ENCODE measurements around the gene ADAMTS5.

The ADAMTS5 gene

DNA sequence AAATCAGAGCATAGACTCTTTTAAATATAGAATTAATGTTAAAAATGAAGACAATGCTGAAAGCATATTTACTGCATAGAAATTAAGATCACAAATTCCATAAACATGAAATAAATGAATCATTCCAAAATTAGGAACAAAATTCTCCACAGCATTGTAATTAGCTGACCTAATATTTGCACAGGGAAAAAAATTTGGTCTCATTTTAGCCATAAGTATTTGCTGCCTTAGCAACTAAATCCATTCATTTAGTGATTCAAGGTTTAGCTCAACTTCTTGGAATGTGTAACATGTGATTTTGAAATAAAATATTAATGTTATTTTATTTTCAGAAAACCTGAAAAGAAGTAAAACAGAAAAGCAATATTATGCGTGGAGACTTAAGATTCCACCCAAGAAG lies 25.5 kb downstream of the ADAMTS5 start:
- Histone ChIP-seq H3K4me2 (ENCODE audit: low read length) (no peak overlapping the region), H2AFZ (ENCODE audit: low read depth, low read length) (no peak overlapping the region), H3K4me3 (ENCODE audit: low read length) (no peak overlapping the region), H3K27me3 (ENCODE audit: low read depth, low read length) (no peaks in the 10 kb centered on the region), H3K4me1 (ENCODE audit: low read length) (peaks cover 32% of the 10 kb centered on the region), H4K20me1 (ENCODE audit: insufficient read depth, low read length) (no peaks in the 10 kb centered on the region), H3K9me3 (ENCODE audit: insufficient read depth, low read length) (no peaks in the 10 kb centered on the region), H3K27ac (ENCODE audit: low read length) (no peak overlapping the region), H3K9ac (ENCODE audit: low read length) (no peak overlapping the region), H3K79me2 (ENCODE audit: low read length) (no peaks in the 10 kb centered on the region), H3K36me3 (replicated peaks; ENCODE audit: low read depth, low read length) (no peaks in the 10 kb centered on the region)
- TF ChIP-seq, protein P1, sequence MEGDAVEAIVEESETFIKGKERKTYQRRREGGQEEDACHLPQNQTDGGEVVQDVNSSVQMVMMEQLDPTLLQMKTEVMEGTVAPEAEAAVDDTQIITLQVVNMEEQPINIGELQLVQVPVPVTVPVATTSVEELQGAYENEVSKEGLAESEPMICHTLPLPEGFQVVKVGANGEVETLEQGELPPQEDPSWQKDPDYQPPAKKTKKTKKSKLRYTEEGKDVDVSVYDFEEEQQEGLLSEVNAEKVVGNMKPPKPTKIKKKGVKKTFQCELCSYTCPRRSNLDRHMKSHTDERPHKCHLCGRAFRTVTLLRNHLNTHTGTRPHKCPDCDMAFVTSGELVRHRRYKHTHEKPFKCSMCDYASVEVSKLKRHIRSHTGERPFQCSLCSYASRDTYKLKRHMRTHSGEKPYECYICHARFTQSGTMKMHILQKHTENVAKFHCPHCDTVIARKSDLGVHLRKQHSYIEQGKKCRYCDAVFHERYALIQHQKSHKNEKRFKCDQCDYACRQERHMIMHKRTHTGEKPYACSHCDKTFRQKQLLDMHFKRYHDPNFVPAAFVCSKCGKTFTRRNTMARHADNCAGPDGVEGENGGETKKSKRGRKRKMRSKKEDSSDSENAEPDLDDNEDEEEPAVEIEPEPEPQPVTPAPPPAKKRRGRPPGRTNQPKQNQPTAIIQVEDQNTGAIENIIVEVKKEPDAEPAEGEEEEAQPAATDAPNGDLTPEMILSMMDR (IDR thresholded peaks at IDR 0.05; ENCODE audit: low read depth, low read length) = no peak

DNA sequence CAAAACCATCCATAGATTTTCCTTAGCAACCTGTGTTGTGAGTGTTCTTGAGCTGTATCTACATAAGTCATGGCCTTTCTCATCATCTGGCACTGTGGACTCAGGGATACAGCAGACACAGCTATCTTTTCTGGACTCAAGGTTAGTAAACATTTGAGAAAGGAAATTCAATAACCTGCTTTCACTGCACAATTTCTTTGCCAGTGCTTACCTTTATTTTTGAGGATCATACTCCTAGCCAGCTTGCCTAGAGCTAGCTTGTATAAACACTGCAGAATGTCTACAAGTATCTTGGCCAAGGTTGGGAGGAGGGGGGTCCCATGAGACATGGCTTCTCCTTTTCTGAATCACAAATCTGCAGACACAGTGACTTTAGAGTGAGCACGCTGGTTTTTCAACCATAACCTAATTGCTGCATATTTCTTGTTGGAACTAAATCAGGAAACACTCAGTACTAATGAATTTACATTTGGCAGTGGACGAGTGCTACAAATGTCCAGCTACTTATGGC lies 27.2 kb downstream of the ADAMTS5 start:
- peak overlapping the region; percentile 46; the same call in 1 of the 2 replicates for H2AFZ ChIP-seq (ENCODE audit: low read depth, low read length)
- no peak overlapping the region for H3K27ac ChIP-seq (ENCODE audit: low read length)
- TF ChIP-seq EZH2phosphoT487 (IDR thresholded peaks at IDR 0.05; ENCODE audit: low read depth) = no peak
- TF ChIP-seq, protein P1 (IDR thresholded peaks at IDR 0.05; ENCODE audit: low read depth, low read length) = no peak
- no peaks in the 10 kb centered on the region for H3K27me3 ChIP-seq (ENCODE audit: low read depth, low read length)
- no peaks in the 10 kb centered on the region for H3K9me3 ChIP-seq (ENCODE audit: insufficient read depth, low read length)
- 0 out of 2 replicates have a peak overlapping the region, but pooled peaks have one; percentile 9 for H3K4me2 ChIP-seq (ENCODE audit: low read length)
- H3K79me2 ChIP-seq (ENCODE audit: low read length) = no peaks in the 10 kb centered on the region
- H4K20me1 ChIP-seq (ENCODE audit: insufficient read depth, low read length) = no peaks in the 10 kb centered on the region
- H3K36me3 ChIP-seq (replicated peaks; ENCODE audit: low read depth, low read length) = no peaks in the 10 kb centered on the region
- H3K4me1 ChIP-seq (ENCODE audit: low read length) = peaks cover 20% of the 10 kb centered on the region
- no peak overlapping the region for H3K9ac ChIP-seq (ENCODE audit: low read length)
- no peak overlapping the region for H3K4me3 ChIP-seq (ENCODE audit: low read length)

DNA sequence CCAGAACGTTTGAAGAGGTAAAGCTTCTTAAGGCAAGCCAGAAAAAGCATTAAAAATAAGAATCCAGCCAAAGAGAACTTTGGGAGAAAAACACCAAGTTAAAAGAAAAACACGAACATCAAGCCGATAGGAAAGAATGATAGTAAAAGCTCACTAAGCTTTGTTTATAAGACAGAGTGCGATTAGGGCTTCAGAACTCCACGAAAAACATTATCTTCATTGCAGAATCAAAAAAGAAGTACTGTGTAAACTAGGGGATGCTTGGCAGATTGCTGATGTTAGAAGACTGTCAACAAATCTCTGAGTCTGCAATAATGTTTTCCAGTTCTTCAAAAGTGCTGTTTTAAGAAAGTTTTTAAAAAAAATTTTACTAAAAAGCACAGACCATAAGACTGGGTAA lies 30.2 kb downstream of the ADAMTS5 start:
- Histone ChIP-seq H2AFZ (ENCODE audit: low read depth, low read length) (no peak overlapping the region), H3K9me3 (ENCODE audit: insufficient read depth, low read length) (no peaks in the 10 kb centered on the region), H3K9ac (ENCODE audit: low read length) (no peak overlapping the region)

DNA sequence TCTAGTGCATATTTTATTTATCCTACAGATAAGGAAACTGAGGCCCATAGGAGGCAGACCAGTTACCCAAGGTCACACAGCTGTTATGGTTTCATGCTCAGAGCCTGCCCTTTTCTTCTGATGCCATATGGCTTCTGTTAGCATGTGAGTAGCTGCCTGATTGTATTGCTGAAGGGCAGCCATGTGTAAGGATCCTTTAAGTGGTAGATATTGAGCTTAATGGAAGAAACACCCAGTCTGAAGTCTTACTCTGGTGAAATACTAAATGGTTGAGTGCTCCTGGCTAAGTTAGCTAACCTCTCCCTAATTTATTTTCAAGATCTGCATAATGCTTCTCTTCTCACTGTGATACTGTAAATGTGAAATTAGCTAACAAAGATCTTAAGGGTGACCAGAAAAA lies 30.9 kb downstream of the ADAMTS5 start:
- Histone ChIP-seq H3K4me3 (ENCODE audit: low read length) (no peak overlapping the region), H2AFZ (ENCODE audit: low read depth, low read length) (no peak overlapping the region), H3K4me1 (ENCODE audit: low read length) (peaks cover 9% of the 10 kb centered on the region), H3K36me3 (replicated peaks; ENCODE audit: low read depth, low read length) (no peaks in the 10 kb centered on the region), H3K79me2 (ENCODE audit: low read length) (no peaks in the 10 kb centered on the region), H3K27me3 (ENCODE audit: low read depth, low read length) (no peaks in the 10 kb centered on the region), H3K9ac (ENCODE audit: low read length) (no peak overlapping the region), H3K4me2 (ENCODE audit: low read length) (no peak overlapping the region), H3K27ac (ENCODE audit: low read length) (no peak overlapping the region), H4K20me1 (ENCODE audit: insufficient read depth, low read length) (no peaks in the 10 kb centered on the region), H3K9me3 (ENCODE audit: insufficient read depth, low read length) (no peaks in the 10 kb centered on the region)
- TF ChIP-seq, protein P1 (IDR thresholded peaks at IDR 0.05; ENCODE audit: low read depth, low read length) = no peak
- TF ChIP-seq EZH2phosphoT487 (IDR thresholded peaks at IDR 0.05; ENCODE audit: low read depth) = no peak

More for the DNA sequence above, 30.2 kb downstream of the ADAMTS5 start:
- Histone ChIP-seq H3K36me3 (replicated peaks; ENCODE audit: low read depth, low read length) (no peaks in the 10 kb centered on the region), H4K20me1 (ENCODE audit: insufficient read depth, low read length) (no peaks in the 10 kb centered on the region), H3K4me1 (ENCODE audit: low read length) (peaks cover 9% of the 10 kb centered on the region), H3K4me3 (ENCODE audit: low read length) (no peak overlapping the region), H3K27me3 (ENCODE audit: low read depth, low read length) (no peaks in the 10 kb centered on the region), H3K79me2 (ENCODE audit: low read length) (no peaks in the 10 kb centered on the region), H3K4me2 (ENCODE audit: low read length) (no peak overlapping the region), H3K27ac (ENCODE audit: low read length) (no peak overlapping the region)
- TF ChIP-seq, protein P1 (IDR thresholded peaks at IDR 0.05; ENCODE audit: low read depth, low read length) = no peak
- TF ChIP-seq EZH2phosphoT487 (IDR thresholded peaks at IDR 0.05; ENCODE audit: low read depth) = no peak
